ENCODE data around the gene LMX1B.

Gene LMX1B

DNA sequence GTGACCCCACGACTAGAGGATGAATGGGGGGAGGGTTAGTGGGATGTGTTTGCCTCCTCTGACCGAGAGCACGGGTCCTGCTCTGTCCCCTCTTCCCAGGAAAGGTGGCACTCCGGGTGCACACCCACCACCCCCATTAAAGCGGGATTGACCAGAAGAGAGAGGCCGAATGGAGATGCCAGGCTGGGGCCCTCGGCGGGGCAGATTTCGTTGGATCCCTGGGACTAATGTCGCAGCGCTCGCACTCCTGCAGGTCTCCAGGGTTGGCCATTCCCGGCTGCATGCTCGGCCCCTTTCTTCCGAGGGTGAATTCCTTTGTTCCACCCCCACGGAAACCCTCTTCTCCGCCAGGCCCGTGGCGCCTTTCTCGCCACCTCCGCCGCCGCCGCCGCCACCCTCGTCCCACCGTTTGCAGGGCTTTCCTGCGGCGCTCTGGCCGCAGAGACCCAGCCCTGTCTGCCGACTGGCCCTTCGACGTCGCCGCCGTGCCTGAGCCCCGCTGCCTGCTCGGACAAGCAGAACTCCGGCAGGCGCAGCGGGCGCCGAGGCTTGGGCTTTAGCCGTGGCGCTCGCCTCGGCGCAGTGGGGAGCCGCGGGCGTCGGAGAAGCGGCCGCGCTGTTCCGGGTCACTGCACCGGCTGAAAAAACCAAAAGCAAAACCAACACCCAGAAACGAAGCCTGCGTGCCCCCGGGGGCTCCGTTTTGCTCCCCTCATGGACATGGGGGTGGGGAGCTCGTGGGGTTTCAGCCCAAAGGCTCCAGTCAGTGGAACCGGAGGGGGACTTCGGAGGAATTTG, 11.8 kb downstream of the LMX1B start:
- H3K4me3 ChIP-seq (ENCODE audit: control insufficient read depth, low read depth, low read length): no peak overlapping the region
- DNase-seq (ENCODE audit: low read depth): no peak
- no peak for TF ChIP-seq CTCF (conservative IDR thresholded peaks at IDR 0.05; ENCODE audit: control insufficient read depth, insufficient read depth, low read depth, low read length)

DNA sequence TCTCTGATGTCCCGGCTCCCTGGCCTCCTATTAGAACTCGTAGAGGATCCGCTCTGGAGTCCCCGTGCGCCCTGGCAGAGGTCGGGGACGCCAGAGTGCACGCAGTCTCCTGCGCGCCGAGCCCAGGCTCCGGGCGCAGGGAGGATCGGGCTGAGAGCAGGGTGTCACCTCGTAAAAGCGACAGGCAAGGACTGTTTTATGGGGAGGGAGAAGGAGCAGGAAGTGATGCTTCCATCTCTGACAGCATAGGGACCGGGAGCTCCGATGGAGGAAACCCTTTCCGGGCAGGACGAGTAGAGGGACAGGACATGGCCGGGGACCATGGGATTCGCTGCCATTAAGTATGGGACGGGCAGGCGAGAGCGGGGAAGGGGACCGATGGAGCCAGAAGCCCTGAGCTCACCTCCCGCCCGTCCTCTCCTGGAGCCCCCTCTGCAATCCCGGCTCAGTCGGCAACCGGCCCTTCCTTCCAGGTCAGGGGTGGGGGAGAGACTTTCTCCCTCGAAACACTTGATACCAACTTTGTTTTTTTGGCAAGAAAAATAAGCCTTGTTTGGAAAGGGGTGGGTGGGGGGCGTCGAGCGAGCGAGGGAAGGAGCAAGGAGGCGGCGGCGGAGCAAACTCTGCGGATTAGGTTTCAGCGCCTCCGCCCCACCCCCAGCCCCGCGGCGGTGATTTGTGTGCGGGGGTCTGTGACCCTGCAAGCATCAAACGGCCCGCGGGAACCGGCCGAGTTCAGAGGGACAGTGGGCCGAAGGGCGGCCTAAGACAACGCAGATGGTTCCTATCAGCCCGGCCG, 12.6 kb downstream of the LMX1B start:
- no peak for DNase-seq (ENCODE audit: low read depth)
- no peak for TF ChIP-seq CTCF (conservative IDR thresholded peaks at IDR 0.05; ENCODE audit: control insufficient read depth, insufficient read depth, low read depth, low read length)
- H3K4me3 ChIP-seq (ENCODE audit: control insufficient read depth, low read depth, low read length): no peak overlapping the region

GRCh38 chr9:126626926-126627233, 13.2 kb downstream of the LMX1B start:
- no peak overlapping the region for H3K4me3 ChIP-seq (ENCODE audit: control insufficient read depth, low read depth, low read length)
- DNase-seq (ENCODE audit: low read depth): no peak
- TF ChIP-seq CTCF (conservative IDR thresholded peaks at IDR 0.05; ENCODE audit: control insufficient read depth, insufficient read depth, low read depth, low read length): no peak

DNA sequence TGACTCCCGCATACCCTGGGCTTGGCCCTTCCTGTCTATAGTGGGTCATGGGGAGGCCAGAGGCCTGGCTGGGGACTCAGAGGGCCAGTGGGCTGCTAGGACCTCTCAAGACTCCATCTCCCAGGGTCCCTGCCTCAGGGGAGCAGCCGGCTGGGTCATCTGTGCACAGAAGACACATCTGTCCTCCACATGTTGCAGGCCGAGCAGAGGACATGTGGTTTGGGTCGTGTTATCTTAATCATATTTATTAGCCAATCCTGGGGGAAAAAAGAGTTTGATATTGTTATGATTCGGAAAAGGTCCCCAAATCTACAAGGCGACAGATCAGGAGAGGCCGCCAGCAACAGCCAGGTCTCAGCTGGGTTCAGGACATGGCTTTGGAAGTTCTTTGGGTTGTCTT, 14.4 kb downstream of the LMX1B start:
- no peak overlapping the region for H3K4me3 ChIP-seq (ENCODE audit: control insufficient read depth, low read depth, low read length)
- no peak for TF ChIP-seq CTCF (conservative IDR thresholded peaks at IDR 0.05; ENCODE audit: control insufficient read depth, insufficient read depth, low read depth, low read length)
- DNase-seq (ENCODE audit: low read depth): no peak

- no peak for DNase-seq (ENCODE audit: low read depth)
- H3K4me3 ChIP-seq (ENCODE audit: control insufficient read depth, low read depth, low read length): no peak overlapping the region
- no peak for TF ChIP-seq CTCF (conservative IDR thresholded peaks at IDR 0.05; ENCODE audit: control insufficient read depth, insufficient read depth, low read depth, low read length)
Measured at GRCh38 chr9:126628969-126629674, 15.4 kb downstream of the LMX1B start.

- no peak overlapping the region for H3K4me3 ChIP-seq (ENCODE audit: control insufficient read depth, low read depth, low read length)
- no peak for TF ChIP-seq CTCF (conservative IDR thresholded peaks at IDR 0.05; ENCODE audit: control insufficient read depth, insufficient read depth, low read depth, low read length)
- DNase-seq (ENCODE audit: low read depth): no peak
Measured at GRCh38 chr9:126630458-126631237, 16.9 kb downstream of the LMX1B start.

All from fibroblast of mammary gland (primary cell).